ENCODE measurements around the gene LRP5. TPM values are rescaled to one million over a fixed set of nuclear protein-coding genes. Genes with fewer than 3 reads are reported as not detected.
A peak's percentile ranks its signal among the peaks of the same experiment; 100 is the strongest.

LRP5 gene
- total RNA-seq, 2 experiments from 2014 or later: 2.0 to 2.9 TPM

DNA sequence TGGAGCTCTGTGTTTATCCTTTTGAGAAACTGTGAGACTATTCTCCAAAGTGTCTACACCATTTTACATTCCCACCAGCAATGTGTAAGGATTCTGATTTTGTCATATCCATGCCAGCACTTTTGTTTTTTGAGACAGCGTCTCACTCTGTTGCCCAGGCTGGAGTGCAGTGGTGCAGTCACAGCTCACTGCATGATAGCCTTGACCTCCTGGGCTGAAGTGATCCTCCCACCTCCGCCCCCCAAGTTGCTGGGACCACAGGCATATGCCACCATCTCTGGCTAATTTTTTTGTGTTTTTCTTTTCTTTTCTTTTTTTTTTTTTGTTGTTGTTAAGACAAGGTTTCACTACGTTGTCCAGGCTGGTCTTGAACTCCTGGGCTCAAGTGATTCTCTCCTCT is 183.5 kb downstream of the LRP5 start:
- H3K27ac ChIP-seq (ENCODE audit: low read depth in 1 of 2, low read length in 2 of 2): no peak overlapping the region
- Mint-ChIP-seq H3K4me1 (ENCODE audit: low read depth) (peaks cover 82% of the 10 kb centered on the region), H3K9me3 (no peaks in the 10 kb centered on the region), H3K27me3 (no peaks in the 10 kb centered on the region), H3K4me3 (peak overlapping the region; percentile 11), H3K36me3 (ENCODE audit: low read depth) (peaks cover 4% of the 10 kb centered on the region), H3K27ac (peak overlapping the region; percentile 7)
- H3K4me3 ChIP-seq (ENCODE audit: low read length): no peak overlapping the region
- intact Hi-C loops (cut with DNase I, micrococcal nuclease): no loop called here
- no peak for ATAC-seq (ENCODE audit: poor library complexity)
- DNase-seq: no peak
- CTCF ChIA-PET: interaction anchor here (0.7 to 1.7 kb wide), 2 partner anchors 9 to 11 kb away, joined by 4 to 7 read pairs; no protein-coding TSS in a partner anchor
- TF ChIP-seq, protein P1, sequence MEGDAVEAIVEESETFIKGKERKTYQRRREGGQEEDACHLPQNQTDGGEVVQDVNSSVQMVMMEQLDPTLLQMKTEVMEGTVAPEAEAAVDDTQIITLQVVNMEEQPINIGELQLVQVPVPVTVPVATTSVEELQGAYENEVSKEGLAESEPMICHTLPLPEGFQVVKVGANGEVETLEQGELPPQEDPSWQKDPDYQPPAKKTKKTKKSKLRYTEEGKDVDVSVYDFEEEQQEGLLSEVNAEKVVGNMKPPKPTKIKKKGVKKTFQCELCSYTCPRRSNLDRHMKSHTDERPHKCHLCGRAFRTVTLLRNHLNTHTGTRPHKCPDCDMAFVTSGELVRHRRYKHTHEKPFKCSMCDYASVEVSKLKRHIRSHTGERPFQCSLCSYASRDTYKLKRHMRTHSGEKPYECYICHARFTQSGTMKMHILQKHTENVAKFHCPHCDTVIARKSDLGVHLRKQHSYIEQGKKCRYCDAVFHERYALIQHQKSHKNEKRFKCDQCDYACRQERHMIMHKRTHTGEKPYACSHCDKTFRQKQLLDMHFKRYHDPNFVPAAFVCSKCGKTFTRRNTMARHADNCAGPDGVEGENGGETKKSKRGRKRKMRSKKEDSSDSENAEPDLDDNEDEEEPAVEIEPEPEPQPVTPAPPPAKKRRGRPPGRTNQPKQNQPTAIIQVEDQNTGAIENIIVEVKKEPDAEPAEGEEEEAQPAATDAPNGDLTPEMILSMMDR (IDR thresholded peaks at IDR 0.05): no peak
- peaks cover 48% of the 10 kb centered on the region for H3K4me1 ChIP-seq (ENCODE audit: insufficient read depth, low read length)
- H3K36me3 ChIP-seq (ENCODE audit: insufficient read depth, low read length): no peaks in the 10 kb centered on the region
- no peaks in the 10 kb centered on the region for H3K27me3 ChIP-seq (ENCODE audit: control insufficient read depth in 1 of 2, insufficient read depth in 2 of 2, low read length in 2 of 2)
- no peaks in the 10 kb centered on the region for H3K9me3 ChIP-seq (ENCODE audit: control insufficient read depth in 1 of 2, insufficient read depth in 1 of 2, low read length in 2 of 2)
- POLR2A ChIA-PET: interaction anchor here (1.1 kb wide), 1 partner anchor 9 kb away, joined by 4 read pairs; no protein-coding TSS in a partner anchor

DNA sequence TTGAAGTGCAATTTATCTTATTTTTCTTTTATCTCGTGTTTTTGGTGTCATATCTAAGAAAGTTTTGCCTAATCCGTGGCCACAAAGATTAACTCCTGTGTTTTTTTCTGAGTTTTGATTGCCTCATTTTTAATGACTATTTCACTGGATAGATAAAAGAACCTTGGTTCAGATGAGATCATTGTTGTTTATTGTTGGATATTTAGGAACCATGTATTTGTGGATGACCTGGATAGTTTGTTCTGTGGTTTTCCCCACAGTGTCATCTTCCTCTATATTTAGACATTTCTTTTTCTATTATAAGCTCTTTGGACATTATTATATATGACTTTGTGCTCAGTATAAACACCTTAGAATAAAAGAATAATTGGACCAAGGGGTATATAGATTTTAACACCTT is 185.4 kb downstream of the LRP5 start:
- Mint-ChIP-seq H3K4me1 (ENCODE audit: low read depth) (peaks cover 84% of the 10 kb centered on the region), H3K4me3 (peak overlapping the region; percentile 8), H3K9me3 (no peaks in the 10 kb centered on the region), H3K27me3 (no peaks in the 10 kb centered on the region), H3K27ac (peak overlapping the region; percentile 50), H3K36me3 (ENCODE audit: low read depth) (peaks cover 3% of the 10 kb centered on the region)
- H3K4me3 ChIP-seq (ENCODE audit: low read length): no peak overlapping the region
- ATAC-seq (ENCODE audit: poor library complexity): no peak
- ChIA-PET POLR2A (no interaction called here), CTCF (no interaction called here)
- H3K9me3 ChIP-seq (ENCODE audit: control insufficient read depth in 1 of 2, insufficient read depth in 1 of 2, low read length in 2 of 2): no peaks in the 10 kb centered on the region
- H3K27ac ChIP-seq (ENCODE audit: low read depth in 1 of 2, low read length in 2 of 2): no peak overlapping the region
- intact Hi-C loops (cut with DNase I, micrococcal nuclease): no loop called here
- peaks cover 48% of the 10 kb centered on the region for H3K4me1 ChIP-seq (ENCODE audit: insufficient read depth, low read length)
- TF ChIP-seq, protein P1 (IDR thresholded peaks at IDR 0.05): no peak
- H3K27me3 ChIP-seq (ENCODE audit: control insufficient read depth in 1 of 2, insufficient read depth in 2 of 2, low read length in 2 of 2): no peaks in the 10 kb centered on the region
- no peaks in the 10 kb centered on the region for H3K36me3 ChIP-seq (ENCODE audit: insufficient read depth, low read length)
- no peak for DNase-seq

DNA sequence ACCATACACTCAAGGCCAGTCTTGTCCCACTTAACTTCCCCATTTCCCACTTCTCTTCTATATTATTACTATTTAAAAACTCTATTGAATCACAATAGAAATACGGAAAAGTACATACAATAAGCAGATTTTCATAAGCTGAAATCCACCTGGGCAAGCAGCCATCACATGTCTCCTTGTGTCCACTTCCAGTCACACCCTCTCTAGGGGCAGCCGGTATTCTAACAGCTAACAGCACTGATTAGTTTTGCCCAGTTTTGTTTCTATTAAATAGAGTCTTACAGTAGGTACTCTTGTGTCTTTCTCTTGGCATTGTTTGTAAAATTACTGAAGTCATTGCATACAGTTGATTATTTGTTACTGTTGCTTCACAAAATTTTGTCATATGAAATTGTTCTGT is 185.9 kb downstream of the LRP5 start:
- Histone ChIP-seq H3K27me3 (ENCODE audit: control insufficient read depth in 1 of 2, insufficient read depth in 2 of 2, low read length in 2 of 2) (no peaks in the 10 kb centered on the region), H3K27ac (ENCODE audit: low read depth in 1 of 2, low read length in 2 of 2) (no peak overlapping the region), H3K4me1 (ENCODE audit: insufficient read depth, low read length) (peaks cover 53% of the 10 kb centered on the region), H3K4me3 (ENCODE audit: low read length) (no peak overlapping the region), H3K36me3 (ENCODE audit: insufficient read depth, low read length) (peaks cover 3% of the 10 kb centered on the region), H3K9me3 (ENCODE audit: control insufficient read depth in 1 of 2, insufficient read depth in 1 of 2, low read length in 2 of 2) (no peaks in the 10 kb centered on the region)
- intact Hi-C loops (cut with DNase I, micrococcal nuclease): no loop called here
- no peak for ATAC-seq (ENCODE audit: poor library complexity)
- Mint-ChIP-seq H3K27ac (peak overlapping the region; percentile 50), H3K27me3 (no peaks in the 10 kb centered on the region), H3K36me3 (ENCODE audit: low read depth) (peaks cover 1% of the 10 kb centered on the region), H3K4me1 (ENCODE audit: low read depth) (peaks cover 84% of the 10 kb centered on the region), H3K4me3 (peak overlapping the region; percentile 0), H3K9me3 (no peaks in the 10 kb centered on the region)
- CTCF ChIA-PET: no interaction called here
- POLR2A ChIA-PET: no interaction called here
- TF ChIP-seq, protein P1 (IDR thresholded peaks at IDR 0.05): no peak
- no peak for DNase-seq

Other genes starting within 250 kb of the LRP5 start
- gene CHKA, start 191.2 kb upstream of the LRP5 start, total RNA-seq: 10 to 100 TPM; 30.1 to 31.4 TPM
- gene KMT5B, start 99.3 kb upstream of the LRP5 start, total RNA-seq: 10 to 100 TPM; 22.5 to 23.3 TPM
- 1 to 10 TPM; 8.0 to 8.5 TPM for gene C11orf24, start 40.6 kb upstream of the LRP5 start, total RNA-seq
- 100 to 1,000 TPM; 108 to 109 TPM for gene PPP6R3, start 148.2 kb downstream of the LRP5 start, total RNA-seq